ENCODE measurements around the gene SCYL1. TPM values are rescaled to one million over a fixed set of nuclear protein-coding genes. Genes with fewer than 3 reads are reported as not detected.

SCYL1 gene
- total RNA-seq, 1 donor = 107 TPM

GRCh38 chr11:65530157-65530496, 5.2 kb downstream of the SCYL1 start:
- DNase-seq (ENCODE audit: low read depth in 2 of 3, low spot score in 2 of 3) = no peak

GRCh38 chr11:65532388-65533064, 7.6 kb downstream of the SCYL1 start:
- no peak for DNase-seq (ENCODE audit: low read depth in 2 of 3, low spot score in 2 of 3)

DNA sequence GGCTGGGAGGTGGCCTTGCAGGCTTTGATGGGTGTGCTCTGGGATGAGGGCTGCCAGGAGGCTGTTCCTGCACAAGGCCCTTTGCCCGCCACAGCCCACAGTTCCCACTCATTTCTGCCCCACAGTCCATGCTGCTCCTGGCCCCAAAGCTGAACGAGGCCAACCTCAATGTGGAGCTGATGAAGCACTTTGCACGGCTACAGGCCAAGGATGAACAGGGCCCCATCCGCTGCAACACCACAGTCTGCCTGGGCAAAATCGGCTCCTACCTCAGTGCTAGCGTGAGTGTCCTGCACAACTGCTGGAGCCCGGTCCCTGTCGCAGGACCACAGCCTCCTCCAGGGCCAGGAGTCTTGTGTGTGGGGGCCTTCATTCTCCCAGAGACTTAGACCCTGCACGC, 10.2 kb downstream of the SCYL1 start:
- DNase-seq (ENCODE audit: low read depth in 2 of 3, low spot score in 2 of 3) = no peak

GRCh38 chr11:65536412-65537295, 11.8 kb downstream of the SCYL1 start:
- DNase-seq (ENCODE audit: low read depth in 2 of 3, low spot score in 2 of 3) = no peak

DNA sequence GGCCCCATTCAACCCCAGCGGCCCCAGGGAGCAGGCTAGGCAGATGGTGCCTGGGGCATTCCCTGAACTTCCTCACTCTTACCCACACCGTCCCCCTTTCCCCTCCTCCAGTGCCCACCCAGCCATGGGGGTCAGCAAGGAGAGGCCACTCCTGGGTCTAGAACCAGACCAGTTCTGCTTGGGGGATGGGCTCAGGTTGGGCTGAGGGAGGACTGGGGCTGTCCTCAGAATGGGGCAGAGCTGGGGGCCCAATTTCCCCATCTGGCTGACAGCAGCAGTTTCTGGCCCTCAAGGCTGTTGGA, 12.4 kb downstream of the SCYL1 start:
- DNase-seq (ENCODE audit: low read depth in 2 of 3, low spot score in 2 of 3) = no peak

DNA sequence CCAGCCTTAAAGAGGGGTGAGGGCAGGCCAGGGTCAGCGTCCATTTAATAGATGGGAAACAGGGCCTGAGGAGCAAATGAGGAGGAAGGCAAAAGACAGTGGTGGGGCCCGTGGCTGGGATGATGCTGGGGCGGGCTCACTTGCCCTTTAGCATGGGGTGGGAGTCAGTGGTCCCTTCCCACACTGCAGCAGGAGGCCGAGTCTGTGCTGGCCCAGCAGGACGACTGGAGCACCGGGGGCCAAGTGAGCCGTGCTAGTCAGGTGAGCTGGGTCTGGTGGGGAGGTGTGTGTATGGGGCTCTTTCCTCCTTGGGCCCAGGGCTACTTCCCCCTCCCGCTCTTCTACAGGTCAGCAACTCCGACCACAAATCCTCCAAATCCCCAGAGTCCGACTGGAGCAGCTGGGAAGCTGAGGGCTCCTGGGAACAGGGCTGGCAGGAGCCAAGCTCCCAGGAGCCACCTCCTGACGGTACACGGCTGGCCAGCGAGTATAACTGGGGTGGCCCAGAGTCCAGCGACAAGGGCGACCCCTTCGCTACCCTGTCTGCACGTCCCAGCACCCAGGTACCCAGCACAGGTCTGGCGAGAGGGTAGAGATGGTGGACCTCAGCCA, 12.8 kb downstream of the SCYL1 start:
- DNase-seq (ENCODE audit: low read depth in 2 of 3, low spot score in 2 of 3) = no peak

DNA sequence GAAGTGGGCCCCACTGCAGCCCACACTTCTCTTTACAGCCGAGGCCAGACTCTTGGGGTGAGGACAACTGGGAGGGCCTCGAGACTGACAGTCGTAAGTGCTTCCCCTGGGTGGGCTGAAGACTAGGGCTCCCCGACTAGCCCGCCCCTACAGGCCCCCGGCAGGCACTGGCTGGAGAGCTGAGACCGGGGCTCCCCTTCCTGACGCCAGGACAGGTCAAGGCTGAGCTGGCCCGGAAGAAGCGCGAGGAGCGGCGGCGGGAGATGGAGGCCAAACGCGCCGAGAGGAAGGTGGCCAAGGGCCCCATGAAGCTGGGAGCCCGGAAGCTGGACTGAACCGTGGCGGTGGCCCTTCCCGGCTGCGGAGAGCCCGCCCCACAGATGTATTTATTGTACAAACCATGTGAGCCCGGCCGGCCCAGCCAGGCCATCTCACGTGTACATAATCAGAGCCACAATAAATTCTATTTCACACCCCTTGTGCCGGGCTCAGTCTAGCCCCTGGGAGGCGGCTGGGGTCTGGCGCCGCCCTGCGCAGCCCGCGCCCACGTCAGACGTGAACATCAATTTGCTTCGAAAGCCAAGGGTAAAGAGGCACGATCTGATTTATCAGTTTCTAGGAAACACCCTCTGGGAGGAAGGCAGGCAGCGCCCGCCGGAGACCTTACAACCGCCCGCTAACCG, 13.5 kb downstream of the SCYL1 start:
- no peak for DNase-seq (ENCODE audit: low read depth in 2 of 3, low spot score in 2 of 3)

- no peak for DNase-seq (ENCODE audit: low read depth in 2 of 3, low spot score in 2 of 3)
Measured at GRCh38 chr11:65538915-65539743, 14.2 kb downstream of the SCYL1 start.

- no peak for DNase-seq (ENCODE audit: low read depth in 2 of 3, low spot score in 2 of 3)
Measured at GRCh38 chr11:65539744-65540289, 14.9 kb downstream of the SCYL1 start.

DNA sequence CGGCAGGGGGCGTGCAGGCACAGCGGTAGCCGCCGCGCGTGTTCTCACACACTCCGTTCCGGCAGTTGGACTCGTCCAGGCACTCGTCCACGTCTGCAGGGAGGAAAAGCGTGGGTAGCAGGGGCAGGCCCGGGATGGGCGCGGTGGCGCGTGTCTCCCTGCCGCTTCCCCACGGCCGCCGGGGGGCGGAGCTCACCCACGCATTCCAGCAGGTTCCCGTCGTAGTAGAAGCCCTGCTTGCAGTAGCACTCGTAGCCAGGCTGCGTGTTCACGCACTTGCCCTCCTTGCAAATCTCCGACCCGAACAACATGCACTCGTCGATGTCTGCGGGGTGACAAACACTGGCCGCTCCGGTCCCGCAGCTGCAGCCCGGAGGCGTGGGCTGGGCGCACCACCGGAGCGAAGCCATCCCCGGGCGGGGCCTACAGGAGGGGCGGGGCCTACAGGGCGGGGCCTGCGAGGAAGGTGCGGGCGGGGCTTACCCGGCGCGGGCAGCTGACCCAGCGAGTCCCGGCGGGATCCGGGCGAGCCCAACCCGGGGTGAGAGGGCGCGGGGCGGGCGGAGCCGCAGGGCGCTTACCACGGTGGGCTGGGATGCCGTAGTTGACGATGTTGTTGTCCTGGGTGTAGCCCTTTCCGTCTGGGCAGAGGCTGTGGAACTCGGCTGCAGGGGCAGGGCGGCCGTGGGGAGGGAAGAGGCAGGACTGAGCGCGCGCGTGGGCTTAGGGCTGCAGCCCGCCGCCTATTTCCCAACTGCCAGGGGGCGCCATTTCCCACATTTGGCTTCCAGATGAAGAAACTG, 15.6 kb downstream of the SCYL1 start:
- peak; percentile 86 to 88 (median 87) for DNase-seq (ENCODE audit: low read depth in 2 of 3, low spot score in 2 of 3)

GRCh38 chr11:65541093-65541982, 16.5 kb downstream of the SCYL1 start:
- no peak for DNase-seq (ENCODE audit: low read depth in 2 of 3, low spot score in 2 of 3)

DNA sequence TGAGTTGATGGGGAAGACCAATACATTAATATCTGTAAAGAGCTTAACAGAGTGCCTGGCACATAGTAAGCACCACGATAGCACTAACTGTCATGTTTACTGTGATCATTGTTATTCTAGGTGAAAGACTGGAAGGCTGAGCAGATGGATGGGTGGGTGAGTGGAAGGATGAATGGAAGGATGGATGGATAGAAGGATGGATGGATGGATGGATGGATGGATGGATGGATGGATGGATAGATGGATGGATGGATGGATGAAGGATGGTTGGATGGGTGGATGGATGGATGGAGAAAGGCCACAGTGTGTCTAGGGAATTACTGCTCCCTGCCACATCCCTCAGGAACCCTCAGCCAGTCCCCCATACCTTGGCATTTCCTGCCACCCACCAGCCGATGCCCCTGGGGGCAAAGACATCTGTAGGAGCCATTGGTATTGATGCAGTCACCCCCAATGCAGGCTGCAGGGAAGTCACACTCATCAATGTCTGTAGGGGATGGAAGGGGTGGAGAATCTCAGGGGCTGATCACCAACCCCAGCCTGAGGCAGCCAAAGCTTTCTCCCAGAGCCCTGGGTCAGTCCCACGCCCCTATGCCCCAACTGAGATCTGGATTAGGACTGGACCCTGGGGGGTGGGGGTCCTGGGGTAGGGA, 18.0 kb downstream of the SCYL1 start:
- DNase-seq (ENCODE audit: low read depth in 2 of 3, low spot score in 2 of 3) = no peak

- DNase-seq (ENCODE audit: low read depth in 2 of 3, low spot score in 2 of 3) = no peak
Measured at GRCh38 chr11:65545853-65546216, 21.0 kb downstream of the SCYL1 start.

DNA sequence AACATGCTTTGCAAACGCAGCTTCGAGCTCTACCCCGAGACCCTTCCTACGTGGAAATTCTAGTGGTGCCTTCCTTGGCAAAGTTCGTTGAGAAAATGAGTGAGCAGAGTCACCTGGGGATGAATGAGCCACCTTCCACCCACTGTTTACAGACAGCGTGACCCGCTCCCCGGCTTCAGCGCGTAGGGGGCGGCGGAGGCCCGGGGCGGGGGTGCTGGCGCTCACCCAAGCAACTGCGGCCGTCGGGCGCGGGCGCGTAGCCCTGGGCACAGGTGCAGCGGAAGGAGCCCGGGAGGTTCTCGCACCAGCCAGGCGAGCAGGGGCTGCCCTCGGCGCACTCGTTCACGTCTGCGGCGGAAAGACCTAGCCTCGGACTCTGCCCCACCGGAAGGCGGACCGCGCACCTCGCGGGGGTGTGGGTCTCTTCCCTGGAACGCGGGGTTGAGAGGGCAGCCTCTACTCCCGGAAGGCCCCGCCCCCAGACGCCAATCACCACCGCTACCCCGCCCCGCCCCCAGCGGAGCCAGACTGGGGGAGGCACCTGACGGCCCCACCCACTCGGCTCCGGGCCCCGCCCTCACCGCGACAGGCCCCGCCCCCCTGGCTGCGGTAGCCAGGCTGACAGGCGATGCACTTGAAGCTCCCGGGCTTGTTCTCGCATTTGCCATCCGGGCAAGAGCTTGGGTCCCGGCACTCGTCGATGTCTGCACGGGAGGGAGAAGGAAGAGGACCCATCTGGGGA, 21.5 kb downstream of the SCYL1 start:
- DNase-seq (ENCODE audit: low read depth in 2 of 3, low spot score in 2 of 3) = peak; percentile 91 to 96 (median 96)

- no peak for DNase-seq (ENCODE audit: low read depth in 2 of 3, low spot score in 2 of 3)
Measured at GRCh38 chr11:65547446-65548125, 22.7 kb downstream of the SCYL1 start.

- no peak for DNase-seq (ENCODE audit: low read depth in 2 of 3, low spot score in 2 of 3)
Measured at GRCh38 chr11:65548395-65548794, 23.5 kb downstream of the SCYL1 start.

DNA sequence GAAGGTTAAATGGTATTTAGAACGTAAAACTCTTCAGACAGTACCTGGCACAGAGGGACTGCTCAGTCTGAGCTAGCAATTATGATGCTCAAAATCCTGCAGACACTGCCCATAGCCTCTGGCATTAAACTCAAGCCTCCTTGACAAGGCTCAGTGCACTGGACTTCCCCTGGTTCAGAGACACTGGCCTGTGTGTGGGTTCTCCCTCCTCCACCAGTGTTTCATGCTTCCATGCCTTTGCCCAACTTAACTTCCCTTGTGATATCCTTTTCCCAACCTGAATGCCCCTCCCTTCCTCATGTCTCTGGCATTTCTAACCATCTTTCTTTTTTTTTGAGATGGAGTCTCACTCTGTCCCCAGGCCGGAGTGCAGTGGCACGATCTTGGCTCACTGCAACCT, 24.2 kb downstream of the SCYL1 start:
- DNase-seq (ENCODE audit: low read depth in 2 of 3, low spot score in 2 of 3) = no peak

Measured in hematopoietic multipotent progenitor cell (in vitro differentiated cells).